Adrenal gland (tissue), 12 donors: ENCODE data around the gene SMAD3. TPM values are rescaled to one million over a fixed set of nuclear protein-coding genes. Genes with fewer than 3 reads are reported as not detected.

ENCODE experiments used
- DNase-seq, 7 donors: peaks; one replicate each; pipeline ENCODE4 v3.0.0-alpha.2; 2019 to 2020
- H3K27ac ChIP-seq, 5 donors: fragments of 200-600 bp; sonication (generic) in 4 of 5; 1 replicate in 3 of 5; 2 replicates in 2 of 5; pipeline versions ENCODE4 v1.5.1 to v1.8.0; 2016 to 2020; ENCODE audit warnings: mild to moderate bottlenecking in 1 of 5
- H3K27me3 ChIP-seq: fragments of 200-600 bp; 2 replicates; pipeline ENCODE4 v1.8.0; 2021
- H3K36me3 ChIP-seq, 2 donors: fragments of 200-600 bp; replicated peaks in 1 of 2; 1 replicate in 1 of 2; 2 replicates in 1 of 2; pipeline versions ENCODE4 v1.5.1 to v1.8.0; 2018 to 2022
- H3K4me1 ChIP-seq, 2 donors: fragments of 200-600 bp; replicated peaks in 1 of 2; 1 replicate in 1 of 2; 2 replicates in 1 of 2; pipeline versions ENCODE4 v1.5.1 to v1.8.0; 2018 to 2021
- H3K4me3 ChIP-seq, 4 donors: fragments of 200-600 bp; sonication (generic) in 3 of 4; one replicate each; pipeline ENCODE4 v1.5.1; 2016 to 2018
- H3K9me3 ChIP-seq, 3 donors: fragments of 200-600 bp; sonication (generic) in 1 of 3; replicated peaks in 1 of 3; 1 replicate in 2 of 3; 2 replicates in 1 of 3; pipeline versions ENCODE4 v1.5.1 to v1.8.0; 2016 to 2021
- CTCF ChIP-seq, 6 experiments: fragments of 450-650 bp in 4 of 6; fragments of 200-600 bp in 2 of 6; sonication (generic) in 1 of 6; IDR thresholded peaks; 1 replicate in 5 of 6; 2 replicates in 1 of 6; pipeline versions ENCODE4 v1.5.1 to v1.8.0; 2016 to 2021; ENCODE audit warnings: antibody characterized with exemption in 6 of 6, mild to moderate bottlenecking in 2 of 6, moderate library complexity in 1 of 6
- POLR2A ChIP-seq, 2 donors: fragments of 450-650 bp; IDR thresholded peaks; one replicate each; pipeline ENCODE4 v1.6.1; 2017; ENCODE audit warnings: antibody characterized with exemption in 2 of 2, mild to moderate bottlenecking in 2 of 2, moderate library complexity in 1 of 2
- WGBS, 4 donors: extraction: QIAGEN DNeasy Blood & Tissue Kit in 2 of 4; methylation state at CpG; one replicate each; pipeline versions ENCODE4 v1.1.5 to v1.1.7; 2013 to 2017; 5-methylcytosine and 5-hydroxymethylcytosine counted together
- intact Hi-C, 2 donors: fragments of 100-400 bp; cut with DNase I; formaldehyde crosslinking; loops; one replicate each; pipeline versions ENCODE4 v1.14.1 to v1.15.0; 2022 to 2023
- polyA plus RNA-seq, 3 donors: library from polyadenylated mRNA; stranded (reverse); fragments of 200-250 nt in 2 of 3; fragments of 350-450 nt in 1 of 3; fragmentation: Illumina TruSeq in 1 of 3; extraction: RNeasy Lipid Tissue Mini Kit (QIAGEN cat#74804) in 1 of 3; gene quantifications; one replicate each; pipeline ENCODE4 v1.2.3, GENCODE V29; 2013 to 2014
- total RNA-seq, 9 donors: library from RNA; depleted of rRNA in 4 of 9; stranded (reverse); fragments of >200 nt in 4 of 9; fragments of 120-200 nt in 1 of 9; fragmentation: NEBNext Ultra II Directional in 1 of 9; extraction: Animal tissue kit (Norgen Biotek cat#: 25700) in 1 of 9; gene quantifications; one replicate each; pipeline versions ENCODE4 v1.1.0 to v1.2.4, GENCODE V29; 2013 to 2023
- donor health status: healthy with polysubstance abuse.
- donor health status: Bipolar disorder and iron deficiency.
- donor health status: DM: yes; HTN: yes; CAD: no.
- donor health status: DM: no; HTN: no; CAD: no.
- donor health status: DM: no; HTN: no; CAD: no.
- donor health status: DM: yes; HTN: yes; CAD: no.

SMAD3 gene
- total and polyA plus RNA-seq, 12 donors = 6.4 to 92.0 (median 8.0) TPM

GRCh38 chr15:67068710-67069400 is 3.5 kb downstream of the SMAD3 start:
- DNase-seq = no peak
- Histone ChIP-seq H3K9me3 (no peaks in the 10 kb centered on the region), H3K4me3 (no peak overlapping the region), H3K36me3 (no peaks in the 10 kb centered on the region), H3K27me3 (no peaks in the 10 kb centered on the region), H3K4me1 (peaks cover 21 to 28% of the 10 kb centered on the region in 2 donors), H3K27ac (no peak overlapping the region)
- TF ChIP-seq POLR2A (IDR thresholded peaks at IDR 0.05) (no peak), CTCF (IDR thresholded peaks at IDR 0.05) (no peak)
- intact Hi-C loops = no loop called here
- 77 to 86% (median 79%) methylated on average over 6 of the region's 6 CpGs for WGBS, 4 donors

- intact Hi-C loops = no loop called here
Measured at GRCh38 chr15:67070150-67070549, 4.7 kb downstream of the SMAD3 start.

GRCh38 chr15:67070892-67071664 is 5.7 kb downstream of the SMAD3 start:
- intact Hi-C loops = no loop called here
- TF ChIP-seq POLR2A (IDR thresholded peaks at IDR 0.05) = no peak
- TF ChIP-seq CTCF (IDR thresholded peaks at IDR 0.05) = no peak
- no peak overlapping the region for H3K27ac ChIP-seq
- no peak overlapping the region for H3K4me3 ChIP-seq
- H3K9me3 ChIP-seq = no peaks in the 10 kb centered on the region
- no peak for DNase-seq
- H3K4me1 ChIP-seq = peaks cover 16 to 37% of the 10 kb centered on the region in 2 donors
- H3K27me3 ChIP-seq = no peaks in the 10 kb centered on the region
- WGBS, 4 donors = 93 to 97% (median 95%) methylated on average over 9 of the region's 9 CpGs
- no peaks in the 10 kb centered on the region for H3K36me3 ChIP-seq

More at GRCh38 chr15:67070150-67070549, 4.7 kb downstream of the SMAD3 start:
- no peaks in the 10 kb centered on the region for H3K9me3 ChIP-seq
- TF ChIP-seq POLR2A (IDR thresholded peaks at IDR 0.05) = no peak
- TF ChIP-seq CTCF (IDR thresholded peaks at IDR 0.05) = no peak
- no peaks in the 10 kb centered on the region for H3K36me3 ChIP-seq
- H3K27me3 ChIP-seq = no peaks in the 10 kb centered on the region
- peaks cover 16 to 33% of the 10 kb centered on the region in 2 donors for H3K4me1 ChIP-seq
- DNase-seq = no peak
- 94 to 99% (median 95%) methylated on average over 5 of the region's 5 CpGs for WGBS, 4 donors
- H3K4me3 ChIP-seq = no peak overlapping the region
- no peak overlapping the region for H3K27ac ChIP-seq

GRCh38 chr15:67072442-67072841 is 7.0 kb downstream of the SMAD3 start:
- intact Hi-C loops = no loop called here
- no peaks in the 10 kb centered on the region for H3K36me3 ChIP-seq
- no peak overlapping the region for H3K27ac ChIP-seq
- TF ChIP-seq CTCF (IDR thresholded peaks at IDR 0.05) (no peak), POLR2A (IDR thresholded peaks at IDR 0.05) (no peak)
- H3K4me3 ChIP-seq = no peak overlapping the region
- no peaks in the 10 kb centered on the region for H3K27me3 ChIP-seq
- no peaks in the 10 kb centered on the region for H3K9me3 ChIP-seq
- 82 to 100% (median 86%) methylated on average over 1 of the region's 1 CpG; no CpG with 5 or more reads in 1 of the 4 donors for WGBS, 4 donors
- DNase-seq = no peak
- H3K4me1 ChIP-seq = peaks cover 7 to 35% of the 10 kb centered on the region in 2 donors
